Measurements from ENCODE around the gene MMD. TPM values are rescaled to one million over a fixed set of nuclear protein-coding genes. Genes with fewer than 3 reads are reported as not detected.
"Not testable (repeated sequence)": the region's sequence is repeated elsewhere in the genome, so short reads cannot be mapped to it uniquely, and the experiment has no call there.

MMD gene
- 48.5 TPM for total RNA-seq (ENCODE audit: unreplicated experiment)
- long read RNA-seq, transcript MMD-201 (7 exons, 2,735 nt): major isoform, 12 of 15 reads
- long read RNA-seq, partial matches to known transcripts: 0 of 15 reads
- long read RNA-seq, other reads (novel, unspliced or antisense): 3 of 15 reads

- peaks cover 20% of the 10 kb centered on the region for H3K4me1 Mint-ChIP-seq (ENCODE audit: unreplicated experiment)
- peak; percentile 31 for DNase-seq (ENCODE audit: low spot score)
- no peaks in the 10 kb centered on the region for H3K9me3 Mint-ChIP-seq (ENCODE audit: unreplicated experiment)
- peak within 1 kb of the TSS; percentile 81 for H3K27ac Mint-ChIP-seq (ENCODE audit: unreplicated experiment)
- peaks cover 3% of the 10 kb centered on the region for H3K36me3 Mint-ChIP-seq (ENCODE audit: low read depth, unreplicated experiment)
- TF ChIP-seq CTCF (IDR thresholded peaks at IDR 0.05; ENCODE audit: unreplicated experiment): no peak
- peak within 1 kb of the TSS; percentile 93 for H3K4me3 Mint-ChIP-seq (ENCODE audit: unreplicated experiment)
- peaks cover 4% of the 10 kb centered on the region for H3K27me3 Mint-ChIP-seq (ENCODE audit: unreplicated experiment)
These were observed at the start of gene MMD for GRCh38 chr17:55421179-55421934. Gene MMD, minus strand, starts transcription at chr17:55421835. Its CDS starts 140 bp downstream, at chr17:55421695.

- no peaks in the 10 kb centered on the region for H3K36me3 Mint-ChIP-seq (ENCODE audit: low read depth, unreplicated experiment)
- H3K4me1 Mint-ChIP-seq (ENCODE audit: unreplicated experiment): peaks cover 7% of the 10 kb centered on the region
- no peak for DNase-seq (ENCODE audit: low spot score)
- H3K27me3 Mint-ChIP-seq (ENCODE audit: unreplicated experiment): no peaks in the 10 kb centered on the region
- H3K27ac Mint-ChIP-seq (ENCODE audit: unreplicated experiment): no peak overlapping the region
- no peaks in the 10 kb centered on the region for H3K9me3 Mint-ChIP-seq (ENCODE audit: unreplicated experiment)
- no peak overlapping the region for H3K4me3 Mint-ChIP-seq (ENCODE audit: unreplicated experiment)
- no peak for TF ChIP-seq CTCF (IDR thresholded peaks at IDR 0.05; ENCODE audit: unreplicated experiment)
These were observed 45.0 kb upstream of the MMD start for GRCh38 chr17:55466671-55467070.

- H3K9me3 Mint-ChIP-seq (ENCODE audit: unreplicated experiment); H3K4me3 Mint-ChIP-seq (ENCODE audit: unreplicated experiment); H3K4me1 Mint-ChIP-seq (ENCODE audit: unreplicated experiment); DNase-seq (ENCODE audit: low spot score); H3K27me3 Mint-ChIP-seq (ENCODE audit: unreplicated experiment); H3K27ac Mint-ChIP-seq (ENCODE audit: unreplicated experiment); H3K36me3 Mint-ChIP-seq (ENCODE audit: low read depth, unreplicated experiment): not testable (repeated sequence)
These were observed 44.1 kb upstream of the MMD start for GRCh38 chr17:55465771-55466170.

GRCh38 chr17:55463600-55463999 is 42.0 kb upstream of the MMD start:
- no peak for DNase-seq (ENCODE audit: low spot score)
- Mint-ChIP-seq H3K27me3 (ENCODE audit: unreplicated experiment) (no peaks in the 10 kb centered on the region), H3K36me3 (ENCODE audit: low read depth, unreplicated experiment) (no peaks in the 10 kb centered on the region), H3K9me3 (ENCODE audit: unreplicated experiment) (no peaks in the 10 kb centered on the region), H3K4me1 (ENCODE audit: unreplicated experiment) (peaks cover 7% of the 10 kb centered on the region), H3K4me3 (ENCODE audit: unreplicated experiment) (no peak overlapping the region), H3K27ac (ENCODE audit: unreplicated experiment) (no peak overlapping the region)
- no peak for TF ChIP-seq CTCF (IDR thresholded peaks at IDR 0.05; ENCODE audit: unreplicated experiment)

- peaks cover 4% of the 10 kb centered on the region for H3K4me1 Mint-ChIP-seq (ENCODE audit: unreplicated experiment)
- no peaks in the 10 kb centered on the region for H3K27me3 Mint-ChIP-seq (ENCODE audit: unreplicated experiment)
- no peaks in the 10 kb centered on the region for H3K9me3 Mint-ChIP-seq (ENCODE audit: unreplicated experiment)
- H3K27ac Mint-ChIP-seq (ENCODE audit: unreplicated experiment): no peak overlapping the region
- no peak for TF ChIP-seq CTCF (IDR thresholded peaks at IDR 0.05; ENCODE audit: unreplicated experiment)
- no peaks in the 10 kb centered on the region for H3K36me3 Mint-ChIP-seq (ENCODE audit: low read depth, unreplicated experiment)
- no peak for DNase-seq (ENCODE audit: low spot score)
- no peak overlapping the region for H3K4me3 Mint-ChIP-seq (ENCODE audit: unreplicated experiment)
These were observed 41.1 kb upstream of the MMD start for GRCh38 chr17:55462711-55463110.

Measured in endothelial cell (in vitro differentiated cells).